GM12874 (cell line): Measurements from ENCODE around the gene RNU5B-1.

Source experiments
- CTCF ChIP-seq: IDR thresholded peaks from 2 replicates; pipeline ENCODE4 v1.5.1; 2011; ENCODE audit warnings: low read depth, mild to moderate bottlenecking, control low read depth, low read length, moderate library complexity; ENCODE audit not compliant: insufficient read depth

The RNU5B-1 gene

GRCh38 chr15:65264863-65265430, 39.5 kb upstream of the RNU5B-1 start:
- TF ChIP-seq CTCF = no peak

GRCh38 chr15:65266469-65266868, 38.0 kb upstream of the RNU5B-1 start:
- no peak for TF ChIP-seq CTCF

GRCh38 chr15:65268411-65268810, 36.1 kb upstream of the RNU5B-1 start:
- no peak for TF ChIP-seq CTCF

GRCh38 chr15:65270811-65271545, 33.5 kb upstream of the RNU5B-1 start:
- TF ChIP-seq CTCF = peak; percentile 68

GRCh38 chr15:65275104-65275727, 29.3 kb upstream of the RNU5B-1 start:
- no peak for TF ChIP-seq CTCF

GRCh38 chr15:65275728-65276126, 28.8 kb upstream of the RNU5B-1 start:
- TF ChIP-seq CTCF = no peak

GRCh38 chr15:65277015-65277414, 27.5 kb upstream of the RNU5B-1 start:
- no peak for TF ChIP-seq CTCF
